ENCODE results near the gene B4GALNT2.
"Not testable (repeated sequence)": the region's sequence is repeated elsewhere in the genome, so short reads cannot be mapped to it uniquely, and the experiment has no call there.

The B4GALNT2 gene

GRCh38 chr17:49183341-49183740 is 50.8 kb downstream of the B4GALNT2 start:
- TF ChIP-seq GATA1 (IDR thresholded peaks at IDR 0.05; ENCODE audit: low read depth, low read length) (no peak), POLR2A (IDR thresholded peaks at IDR 0.05; ENCODE audit: low read length) (no peak)
- DNase-seq = no peak

DNA sequence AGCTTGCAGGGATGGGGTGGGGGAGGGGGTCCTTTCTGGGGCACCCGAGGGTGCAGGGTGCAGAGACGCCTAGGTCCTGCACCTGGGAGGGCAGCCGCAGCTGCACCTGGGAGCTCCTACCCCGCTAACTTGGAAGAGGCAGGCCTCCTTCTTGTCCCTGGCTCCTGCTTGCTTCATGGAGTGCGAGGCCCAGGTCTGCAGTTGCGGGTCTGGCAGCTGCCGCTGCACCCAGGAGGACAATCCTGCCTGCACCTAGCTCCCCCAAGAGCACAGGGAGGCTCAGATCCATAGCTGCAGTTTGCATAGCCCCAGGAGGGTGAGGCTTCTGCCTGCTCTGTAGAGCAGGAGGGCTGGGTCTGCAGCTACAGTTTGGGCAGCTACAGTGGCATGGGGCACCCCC is 51.2 kb downstream of the B4GALNT2 start:
- no peak for TF ChIP-seq GATA1 (IDR thresholded peaks at IDR 0.05; ENCODE audit: low read depth, low read length)
- no peak for TF ChIP-seq POLR2A (IDR thresholded peaks at IDR 0.05; ENCODE audit: low read length)
- DNase-seq = no peak

GRCh38 chr17:49184522-49184921 is 52.0 kb downstream of the B4GALNT2 start:
- not testable (repeated sequence) for DNase-seq

DNA sequence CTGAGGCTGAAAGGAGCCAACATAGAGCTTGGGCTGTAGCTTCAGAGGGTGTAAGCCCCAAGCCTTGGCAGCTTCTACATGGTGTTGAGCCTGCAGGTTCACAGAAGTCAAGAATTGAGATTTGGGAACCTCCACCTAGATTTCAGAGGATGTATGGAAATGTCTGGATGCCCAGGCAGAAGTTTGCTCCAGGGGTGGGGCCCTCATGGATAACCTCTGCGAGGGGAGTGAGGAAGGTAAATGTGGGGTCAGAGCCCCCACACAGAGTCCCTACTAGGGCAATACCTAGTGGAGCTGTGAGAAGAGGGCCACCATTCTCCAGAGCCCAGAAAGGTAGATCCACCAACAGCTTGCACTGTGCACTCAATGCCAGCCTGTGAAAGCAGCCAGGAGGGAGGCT is 52.8 kb downstream of the B4GALNT2 start:
- not testable (repeated sequence) for DNase-seq

DNA sequence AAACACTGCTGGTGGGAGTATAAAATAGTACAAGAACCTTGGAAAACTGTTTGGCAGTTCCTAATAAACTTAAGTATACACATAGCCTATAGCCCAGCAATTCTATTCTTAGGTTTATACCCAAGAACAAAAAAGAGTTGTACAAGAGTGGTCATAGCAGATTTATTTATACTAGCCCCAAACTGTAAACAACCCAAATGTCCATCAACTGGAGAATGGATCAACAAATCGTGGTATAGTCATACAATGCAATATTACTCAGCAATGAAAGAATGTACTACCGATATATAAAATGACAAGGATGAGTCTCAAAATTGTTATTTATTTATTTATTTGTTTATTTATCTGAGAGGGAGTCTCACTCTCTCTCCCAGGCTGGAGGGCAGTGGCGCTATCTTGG is 54.7 kb downstream of the B4GALNT2 start:
- DNase-seq = no peak
- TF ChIP-seq POLR2A (IDR thresholded peaks at IDR 0.05; ENCODE audit: low read length) = no peak
- TF ChIP-seq GATA1 (IDR thresholded peaks at IDR 0.05; ENCODE audit: low read depth, low read length) = no peak

DNA sequence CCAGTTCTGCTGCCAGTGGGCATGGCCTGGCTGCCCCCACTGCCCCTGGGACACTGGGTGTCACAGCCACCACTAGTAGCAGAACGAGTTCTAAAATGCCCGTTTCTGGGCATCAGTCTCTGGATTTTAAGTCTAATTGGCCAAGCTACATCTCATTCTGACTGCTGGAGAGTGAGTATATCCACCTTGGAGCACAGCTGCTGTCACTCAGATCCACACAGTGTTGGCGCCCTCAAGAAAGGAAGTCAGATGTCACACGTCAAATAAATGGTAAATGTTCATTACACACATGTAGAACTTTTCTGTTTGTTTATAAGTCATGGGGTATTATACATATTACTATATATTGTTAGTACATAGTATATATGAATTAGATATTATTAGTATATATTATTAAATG is 58.4 kb downstream of the B4GALNT2 start:
- no peak for TF ChIP-seq POLR2A (IDR thresholded peaks at IDR 0.05; ENCODE audit: low read length)
- DNase-seq = no peak

GRCh38 chr17:49191409-49191916 is 58.9 kb downstream of the B4GALNT2 start:
- TF ChIP-seq POLR2A (IDR thresholded peaks at IDR 0.05; ENCODE audit: low read length) (no peak), GATA1 (IDR thresholded peaks at IDR 0.05; ENCODE audit: low read depth, low read length) (no peak)
- DNase-seq = no peak

DNA sequence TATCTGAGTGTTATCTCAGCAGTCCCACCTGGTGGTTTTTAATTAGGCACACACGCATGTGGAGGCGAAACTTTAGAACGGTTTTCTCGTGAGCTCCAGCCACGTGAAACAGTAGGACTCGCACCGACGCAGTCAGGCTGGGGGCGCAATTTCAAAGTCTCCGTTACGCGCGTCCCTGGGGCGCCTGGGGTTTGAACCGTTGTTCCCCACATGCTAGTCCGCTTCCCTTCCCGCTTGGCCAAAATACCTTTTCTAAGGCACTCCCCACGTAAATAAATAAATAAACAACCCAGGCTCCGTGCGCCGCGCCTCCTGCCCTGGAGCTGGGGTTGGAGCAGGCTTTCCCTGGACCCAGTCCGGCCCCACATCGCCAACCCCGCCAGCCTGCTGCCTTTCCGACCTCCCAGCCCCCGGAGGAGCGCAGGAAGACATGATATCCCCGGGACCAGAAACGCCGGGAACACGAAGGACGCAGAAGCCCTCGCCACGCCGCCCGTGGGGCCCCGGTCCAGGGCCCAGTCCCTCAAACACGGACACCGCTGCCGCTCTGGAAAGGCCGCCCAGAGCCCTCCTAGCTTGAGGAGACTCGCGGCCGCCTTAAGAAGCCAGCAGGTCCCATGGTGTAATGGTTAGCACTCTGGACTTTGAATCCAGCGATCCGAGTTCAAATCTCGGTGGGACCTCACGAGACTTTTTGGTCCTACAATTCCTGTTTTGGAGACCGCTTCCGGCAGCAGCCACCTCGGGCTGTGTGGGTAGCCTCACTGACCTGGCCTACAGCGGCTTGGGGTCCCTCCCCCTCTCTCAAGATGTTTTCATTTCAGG is 59.6 kb downstream of the B4GALNT2 start:
- peak; percentile 44 for TF ChIP-seq POLR2A (IDR thresholded peaks at IDR 0.05; ENCODE audit: low read length)
- no peak for TF ChIP-seq GATA1 (IDR thresholded peaks at IDR 0.05; ENCODE audit: low read depth, low read length)

GRCh38 chr17:49193513-49194296 is 61.1 kb downstream of the B4GALNT2 start:
- DNase-seq = peak; percentile 61 to 65
- no peak for TF ChIP-seq GATA1 (IDR thresholded peaks at IDR 0.05; ENCODE audit: low read depth, low read length)
- TF ChIP-seq POLR2A (IDR thresholded peaks at IDR 0.05; ENCODE audit: low read length) = peak; percentile 21

More for the DNA sequence above, 59.6 kb downstream of the B4GALNT2 start:
- peak; percentile 95 to 97 for DNase-seq

DNA sequence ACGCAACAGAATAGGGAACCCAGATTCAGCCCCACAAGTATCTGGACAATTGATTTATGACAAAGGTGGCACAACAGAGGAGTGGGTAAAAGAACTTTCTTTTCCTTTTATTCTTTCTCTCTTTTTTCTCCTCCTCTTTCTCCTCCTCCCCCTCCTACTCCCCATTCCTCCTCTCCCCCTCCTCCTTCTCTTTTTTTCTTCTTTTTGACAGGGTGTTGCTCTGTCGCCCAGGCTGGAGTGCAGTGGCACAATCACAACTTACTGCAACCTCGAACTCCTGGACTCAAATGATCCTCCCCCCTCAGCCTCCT is 61.7 kb downstream of the B4GALNT2 start:
- no peak for TF ChIP-seq POLR2A (IDR thresholded peaks at IDR 0.05; ENCODE audit: low read length)
- no peak for TF ChIP-seq GATA1 (IDR thresholded peaks at IDR 0.05; ENCODE audit: low read depth, low read length)
- no peak for DNase-seq

DNA sequence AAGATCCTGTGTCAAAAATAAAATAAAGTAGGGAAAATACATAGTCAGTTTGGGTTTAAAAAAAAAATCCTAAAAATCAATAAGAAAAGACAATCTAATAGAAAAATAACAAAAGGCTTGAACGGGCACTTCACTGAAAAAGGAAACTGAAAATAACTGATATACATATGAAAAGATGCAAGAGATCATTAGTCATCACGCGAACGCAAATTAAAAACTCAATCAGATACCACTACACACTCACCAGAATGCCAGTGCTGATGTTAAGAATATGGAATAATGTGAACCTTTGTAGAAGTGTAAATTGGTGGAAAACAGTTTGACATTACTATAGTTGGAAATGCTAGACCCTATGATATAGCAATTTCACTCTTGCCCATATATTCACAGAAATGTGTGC is 63.2 kb downstream of the B4GALNT2 start:
- no peak for TF ChIP-seq GATA1 (IDR thresholded peaks at IDR 0.05; ENCODE audit: low read depth, low read length)
- no peak for TF ChIP-seq POLR2A (IDR thresholded peaks at IDR 0.05; ENCODE audit: low read length)
- no peak for DNase-seq

DNA sequence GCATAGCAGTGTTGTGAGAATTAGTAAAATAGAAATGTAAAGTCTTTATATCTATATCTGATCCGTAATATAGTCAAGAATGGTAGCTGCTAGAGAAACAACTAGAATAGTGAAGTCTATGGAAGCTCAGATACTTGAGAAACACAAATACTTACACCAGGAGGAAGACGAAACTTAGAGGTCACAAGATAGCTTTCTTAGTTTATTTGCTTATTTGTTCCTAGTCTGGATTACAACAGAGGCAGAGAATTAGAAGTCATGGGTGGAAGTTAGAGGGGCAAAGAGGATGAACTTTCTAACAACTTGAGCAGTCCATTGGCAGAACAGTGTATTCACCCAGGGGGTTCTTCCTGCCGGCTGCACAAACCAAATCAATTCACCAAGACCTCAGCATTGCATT is 64.0 kb downstream of the B4GALNT2 start:
- no peak for DNase-seq
- no peak for TF ChIP-seq GATA1 (IDR thresholded peaks at IDR 0.05; ENCODE audit: low read depth, low read length)
- no peak for TF ChIP-seq POLR2A (IDR thresholded peaks at IDR 0.05; ENCODE audit: low read length)

DNA sequence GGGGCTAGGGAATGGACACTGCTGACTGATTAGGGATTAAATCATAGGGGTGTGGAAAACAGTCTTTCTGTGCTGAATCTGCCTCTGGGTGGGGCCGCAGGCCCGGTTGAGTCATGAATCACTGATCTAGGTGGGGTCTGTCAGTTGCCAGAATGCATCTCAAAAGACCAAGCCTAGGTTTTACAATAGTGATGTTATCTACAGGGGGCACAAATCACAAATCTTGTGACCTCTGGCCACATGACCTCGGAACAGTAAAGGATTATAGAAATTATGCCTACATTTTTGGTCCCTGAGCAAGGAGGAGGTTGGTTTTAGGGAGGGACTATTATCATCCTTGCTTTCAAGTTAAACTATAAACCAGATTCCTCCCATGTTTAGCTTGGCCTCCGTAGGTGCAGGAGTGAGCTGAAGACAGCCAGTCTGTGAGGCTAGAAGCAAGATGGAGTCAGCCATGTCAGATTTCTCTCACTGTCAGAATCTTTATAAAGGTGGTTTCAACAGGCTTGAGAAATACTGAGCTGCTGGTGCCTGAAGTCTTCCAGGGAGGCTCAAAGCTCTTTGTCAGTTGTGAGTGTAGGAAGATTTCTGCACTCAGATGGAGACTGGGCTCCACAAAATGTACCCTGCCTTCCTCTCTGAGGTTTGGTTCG is 64.9 kb downstream of the B4GALNT2 start:
- DNase-seq = no peak
- TF ChIP-seq POLR2A (IDR thresholded peaks at IDR 0.05; ENCODE audit: low read length) (no peak), GATA1 (IDR thresholded peaks at IDR 0.05; ENCODE audit: low read depth, low read length) (no peak)

DNA sequence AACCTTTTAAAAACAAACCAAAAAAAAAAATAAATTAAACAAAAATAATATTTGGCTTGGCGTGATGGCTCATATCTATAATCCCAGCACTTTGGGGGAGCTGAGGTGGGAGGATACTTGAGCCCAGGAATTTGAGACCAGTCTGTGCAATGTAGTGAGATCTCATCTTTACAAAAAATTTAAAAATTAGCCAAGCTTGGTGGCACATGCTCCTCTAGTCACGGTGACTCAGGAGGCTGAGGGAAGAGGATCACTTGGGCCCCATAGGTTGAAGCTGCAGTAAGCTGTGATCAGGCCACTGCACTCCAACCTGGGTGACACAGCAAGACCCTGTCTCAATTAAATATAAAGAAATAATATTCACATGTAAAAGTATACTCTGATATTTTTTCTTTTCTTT is 65.6 kb downstream of the B4GALNT2 start:
- TF ChIP-seq GATA1 (IDR thresholded peaks at IDR 0.05; ENCODE audit: low read depth, low read length) (no peak), POLR2A (IDR thresholded peaks at IDR 0.05; ENCODE audit: low read length) (no peak)

More for the DNA sequence above, 65.6 kb downstream of the B4GALNT2 start:
- DNase-seq = peak in 1 of 2 experiments; percentile 42
